H1 (cell line): ENCODE data around the gene SMTNL1. TPM values are rescaled to one million over a fixed set of nuclear protein-coding genes. Genes with fewer than 3 reads are reported as not detected.

ENCODE experiments used
- CTCF ChIA-PET: fragments of 300-600 bp; sonication (Branson Sonifier 250); formaldehyde crosslinking; loops from one replicate; lab custom pipeline; 2021; ENCODE audit not compliant: partially characterized antibody; lab: Charles Lee
- POLR2A ChIA-PET: fragments of 300-600 bp; sonication (Branson Sonifier 250); formaldehyde crosslinking; loops from one replicate; lab custom pipeline; 2021; ENCODE audit warnings: inconsistent platforms; ENCODE audit not compliant: partially characterized antibody; lab: Charles Lee
- DNase-seq, 2 experiments: peaks; one replicate each; pipeline versions ENCODE4 v3.0.0 to v3.0.0-alpha.2; 2010 to 2022; ENCODE audit warnings: low spot score in 2 of 2, low read depth in 1 of 2, mixed read lengths in 1 of 2
- FAIRE-seq: peaks from 2 replicates; lab custom pipeline; 2011; peaks lifted over from hg19 to GRCh38; lab: Jason Lieb, UNC
- H2AFZ ChIP-seq: 2 replicates; pipeline ENCODE4 v1.8.1; 2012; ENCODE audit warnings: low read length, inconsistent platforms
- H2AK5ac ChIP-seq: 2 replicates; pipeline ENCODE4 v1.6.1; 2013; ENCODE audit warnings: low read depth, low read length
- H2BK120ac ChIP-seq: replicated peaks from 2 replicates; pipeline ENCODE3; 2013; ENCODE audit warnings: low read depth, low read length, inconsistent platforms
- H2BK12ac ChIP-seq: 2 replicates; pipeline ENCODE4 v1.6.1; 2013; ENCODE audit warnings: low read depth, low read length
- H2BK15ac ChIP-seq: 2 replicates; pipeline ENCODE4 v1.6.1; 2013; ENCODE audit warnings: low read length
- H2BK20ac ChIP-seq: 2 replicates; pipeline ENCODE4 v1.6.1; 2013; ENCODE audit warnings: low read length
- H2BK5ac ChIP-seq: 2 replicates; pipeline ENCODE4 v1.6.1; 2013; ENCODE audit warnings: low read depth, low read length
- H3K14ac ChIP-seq: 2 replicates; pipeline ENCODE4 v1.6.1; 2013; ENCODE audit warnings: inconsistent platforms; ENCODE audit not compliant: insufficient read length
- H3K18ac ChIP-seq: 2 replicates; pipeline ENCODE4 v1.6.1; 2013; ENCODE audit warnings: low read length; ENCODE audit errors: extremely low read depth
- H3K23ac ChIP-seq: 2 replicates; pipeline ENCODE4 v1.6.1; 2013; ENCODE audit warnings: inconsistent platforms; ENCODE audit not compliant: insufficient read length
- H3K23me2 ChIP-seq: 2 replicates; pipeline ENCODE4 v1.6.1; 2013; ENCODE audit warnings: low read depth, low read length
- H3K27ac ChIP-seq: 2 replicates; pipeline ENCODE4 v1.6.1; 2011; ENCODE audit warnings: low read depth, low read length, inconsistent platforms
- H3K27me3 ChIP-seq, 4 experiments: replicated peaks in 1 of 4; 1 replicate in 1 of 4; 2 replicates in 3 of 4; pipeline versions ENCODE4 v1.6.1 to v1.8.1; 2011 to 2013; ENCODE audit warnings: low read length in 3 of 4, mild to moderate bottlenecking in 3 of 4, inconsistent platforms in 2 of 4, mixed read lengths in 2 of 4, moderate library complexity in 1 of 4; ENCODE audit not compliant: control insufficient read depth in 3 of 4, insufficient read depth in 3 of 4; ENCODE audit errors: extremely low read depth in 1 of 4
- H3K36me3 ChIP-seq, 4 experiments: 2 replicates each; pipeline versions ENCODE4 v1.6.1 to v1.8.1; 2011 to 2013; ENCODE audit warnings: mild to moderate bottlenecking in 4 of 4, low read length in 3 of 4, moderate library complexity in 2 of 4, control low read depth in 1 of 4, inconsistent platforms in 1 of 4; ENCODE audit not compliant: insufficient read depth in 4 of 4, control insufficient read depth in 2 of 4
- H3K4ac ChIP-seq: replicated peaks from 2 replicates; pipeline ENCODE3; 2013; ENCODE audit warnings: low read length, low read depth, mixed read lengths, inconsistent platforms; ENCODE audit not compliant: insufficient read length
- H3K4me1 ChIP-seq, 4 experiments: replicated peaks in 1 of 4; 1 replicate in 1 of 4; 2 replicates in 3 of 4; pipeline versions ENCODE4 v1.6.1 to v1.8.1; 2011 to 2013; ENCODE audit warnings: low read length in 3 of 4, inconsistent platforms in 2 of 4, mixed read lengths in 1 of 4; ENCODE audit not compliant: insufficient read depth in 4 of 4, control insufficient read depth in 3 of 4
- H3K4me2 ChIP-seq, 2 experiments: 2 replicates each; pipeline versions ENCODE4 v1.6.1 to v1.8.1; 2011 to 2013; ENCODE audit warnings: low read depth in 2 of 2, low read length in 2 of 2, control low read depth in 1 of 2, inconsistent platforms in 1 of 2, mild to moderate bottlenecking in 1 of 2; ENCODE audit not compliant: insufficient read depth in 1 of 2
- H3K4me3 ChIP-seq, 4 experiments: fragments of 200-600, 300-600 bp in 1 of 4; sonication (generic), shearing (Covaris generic), sonication (Bioruptor Twin) in 1 of 4; 2 replicates each; pipeline versions ENCODE4 v1.5.1 to v1.8.1; 2011 to 2016; ENCODE audit warnings: low read length in 4 of 4, low read depth in 3 of 4, control low read depth in 2 of 4, inconsistent platforms in 2 of 4, mild to moderate bottlenecking in 2 of 4, mixed read lengths in 1 of 4, moderate library complexity in 1 of 4; ENCODE audit not compliant: insufficient read depth in 2 of 4; ENCODE audit errors: extremely low read depth in 1 of 4
- H3K56ac ChIP-seq: replicated peaks from 2 replicates; pipeline ENCODE3; 2013; ENCODE audit warnings: low read depth, mild to moderate bottlenecking, mixed read lengths, low read length, inconsistent platforms; ENCODE audit not compliant: insufficient read length
- H3K79me1 ChIP-seq: 2 replicates; pipeline ENCODE4 v1.6.1; 2013; ENCODE audit warnings: low read depth, low read length, control low read depth
- H3K79me2 ChIP-seq, 2 experiments: 2 replicates each; pipeline versions ENCODE4 v1.6.1 to v1.8.1; 2012 to 2013; ENCODE audit warnings: low read length in 2 of 2, mild to moderate bottlenecking in 2 of 2, inconsistent platforms in 1 of 2; ENCODE audit not compliant: insufficient read depth in 2 of 2, control insufficient read depth in 1 of 2
- H3K9ac ChIP-seq, 4 experiments: replicated peaks in 1 of 4; 1 replicate in 1 of 4; 2 replicates in 3 of 4; pipeline versions ENCODE4 v1.6.1 to v1.8.1; 2011 to 2013; ENCODE audit warnings: low read depth in 3 of 4, low read length in 3 of 4, control low read depth in 2 of 4, mild to moderate bottlenecking in 2 of 4, moderate library complexity in 2 of 4, inconsistent platforms in 1 of 4; ENCODE audit errors: extremely low read depth in 1 of 4
- H3K9me3 ChIP-seq, 2 experiments: 2 replicates each; pipeline versions ENCODE4 v1.6.1 to v1.8.1; 2012 to 2013; ENCODE audit warnings: mild to moderate bottlenecking in 2 of 2, moderate library complexity in 2 of 2, control low read depth in 1 of 2, inconsistent platforms in 1 of 2, low read depth in 1 of 2, low read length in 1 of 2, mixed read lengths in 1 of 2; ENCODE audit not compliant: insufficient read depth in 2 of 2
- H4K20me1 ChIP-seq, 2 experiments: replicated peaks in 1 of 2; 2 replicates each; pipeline versions ENCODE3 to v1.8.1; 2011 to 2013; ENCODE audit warnings: inconsistent platforms in 2 of 2, low read length in 2 of 2, mild to moderate bottlenecking in 1 of 2; ENCODE audit not compliant: insufficient read depth in 2 of 2, control insufficient read depth in 1 of 2
- H4K5ac ChIP-seq: 2 replicates; pipeline ENCODE4 v1.6.1; 2013; ENCODE audit warnings: low read length, low read depth, mixed read lengths, inconsistent platforms; ENCODE audit not compliant: insufficient read length
- H4K8ac ChIP-seq: 2 replicates; pipeline ENCODE4 v1.8.0; 2013; ENCODE audit warnings: mild to moderate bottlenecking, moderate library complexity, low read length, inconsistent platforms; ENCODE audit not compliant: insufficient read depth; ENCODE audit errors: extremely low read depth
- H4K91ac ChIP-seq: replicated peaks from 2 replicates; pipeline ENCODE3; 2013; ENCODE audit warnings: low read length, mixed read lengths, inconsistent platforms; ENCODE audit not compliant: insufficient read length
- WGBS, 2 experiments: shearing (Covaris generic) in 1 of 2; methylation state at CpG; one replicate each; pipeline versions ENCODE4 v1.1.6 to v1.1.7; 2013 to 2015; ENCODE audit warnings: low lambda C conversion rate in 2 of 2, mixed read lengths in 2 of 2, inconsistent platforms in 1 of 2, low coverage in 1 of 2, missing lambda C conversion rate in 1 of 2; ENCODE audit not compliant: insufficient replicate concordance in 2 of 2, insufficient coverage in 1 of 2, insufficient read length in 1 of 2; ENCODE audit errors: extremely low coverage in 1 of 2, missing lambda C conversion rate in 1 of 2; 5-methylcytosine and 5-hydroxymethylcytosine counted together
- polyA plus RNA-seq, 7 experiments: library from polyadenylated mRNA; depleted of rRNA in 3 of 7; stranded (reverse) in 5 of 7; unstranded in 2 of 7; fragments of >200 nt in 5 of 7; fragments of 200-250 nt in 2 of 7; gene quantifications; 1 replicate in 5 of 7; 2 replicates in 1 of 7; 4 replicates in 1 of 7; pipeline versions ENCODE4 v1.2.1 to v1.2.3, GENCODE V29; 2011 to 2013; ENCODE audit warnings: missing spikeins in 2 of 7, mixed read lengths in 2 of 7
- total RNA-seq: library from RNA; stranded (reverse); fragmentation: NEBNext Ultra II Directional; extraction: Animal tissue kit (Norgen Biotek cat#: 25700); gene quantifications from 2 replicates; pipeline ENCODE4 v1.2.1, GENCODE V29; 2021
- TF ChIP-seq, protein P1 (sequence below): IDR thresholded peaks from 2 replicates; pipeline ENCODE4 v1.6.1; 2012; ENCODE audit warnings: inconsistent platforms

SMTNL1 gene
- total and polyA plus RNA-seq, 2 of the 8 experiments (the other 6 are each of a cell fraction or from before 2014, with no cell fraction given) = 0.18 TPM; not detected in 1

DNA sequence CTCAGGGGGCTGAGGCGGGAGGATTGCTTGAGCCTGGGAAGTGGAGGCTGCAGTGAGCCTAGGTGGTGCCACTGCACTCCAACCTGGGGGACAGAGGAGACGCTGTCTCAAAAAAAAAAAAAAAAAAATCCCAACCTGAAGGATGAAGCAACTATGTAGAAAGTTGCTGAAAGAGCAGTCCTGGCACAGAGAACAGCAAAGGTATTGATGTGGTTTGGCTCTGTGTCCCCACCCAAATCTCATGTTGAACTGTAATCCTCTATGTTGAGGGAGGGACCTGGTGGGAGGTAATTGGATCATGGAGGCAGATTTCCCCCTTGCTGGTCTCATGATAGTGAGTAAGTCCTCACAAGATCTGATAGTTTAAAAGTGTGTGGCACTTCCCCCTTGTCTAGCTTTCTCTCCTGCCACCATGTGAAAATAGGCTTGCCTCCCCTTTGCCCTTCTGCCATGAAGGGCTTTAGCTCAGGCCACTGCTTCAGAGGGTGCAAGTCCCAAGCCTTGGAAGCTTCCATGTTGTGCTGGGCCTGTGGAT, 49.4 kb downstream of the SMTNL1 start:
- Histone ChIP-seq H3K56ac (no peak overlapping the region), H3K4me2 (no peak overlapping the region), H2AFZ (no peak overlapping the region), H3K23ac (no peak overlapping the region), H4K8ac (no peak overlapping the region), H3K4me1 (no peaks in the 10 kb centered on the region), H3K36me3 (no peaks in the 10 kb centered on the region), H4K5ac (no peak overlapping the region), H4K91ac (no peak overlapping the region), H2BK20ac (no peak overlapping the region), H3K27ac (no peak overlapping the region), H3K9me3 (no peaks in the 10 kb centered on the region), H2BK5ac (no peak overlapping the region), H3K18ac (no peak overlapping the region), H3K79me2 (no peaks in the 10 kb centered on the region), H3K79me1 (no peaks in the 10 kb centered on the region), H3K14ac (no peak overlapping the region), H2BK12ac (no peak overlapping the region), H3K9ac (no peak overlapping the region), H2BK120ac (no peak overlapping the region), H2AK5ac (no peak overlapping the region), H2BK15ac (no peak overlapping the region), H3K23me2 (no peaks in the 10 kb centered on the region), H3K27me3 (no peaks in the 10 kb centered on the region), H3K4me3 (no peak overlapping the region), H4K20me1 (no peaks in the 10 kb centered on the region), H3K4ac (no peak overlapping the region)
- TF ChIP-seq, protein P1, sequence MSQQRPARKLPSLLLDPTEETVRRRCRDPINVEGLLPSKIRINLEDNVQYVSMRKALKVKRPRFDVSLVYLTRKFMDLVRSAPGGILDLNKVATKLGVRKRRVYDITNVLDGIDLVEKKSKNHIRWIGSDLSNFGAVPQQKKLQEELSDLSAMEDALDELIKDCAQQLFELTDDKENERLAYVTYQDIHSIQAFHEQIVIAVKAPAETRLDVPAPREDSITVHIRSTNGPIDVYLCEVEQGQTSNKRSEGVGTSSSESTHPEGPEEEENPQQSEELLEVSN = no peak
- CTCF ChIA-PET = interaction anchor here (0.8 to 1.2 kb wide), 4 partner anchors 11 to 60 kb away, joined by 3 to 6 read pairs (median 3); no protein-coding TSS in a partner anchor
- POLR2A ChIA-PET = interaction anchor here (1.4 to 51.1 kb wide), 2 partner anchors 12 to 57 kb away, joined by 3 to 1546 read pairs; partner anchors contain the start of genes CLP1 and YPEL4
- no peak for FAIRE-seq
- WGBS, 2 experiments = 90% methylated on average over 1 of the region's 2 CpGs; no CpG with 5 or more reads in 1 of the 2 experiments
- no peak for DNase-seq
